Measurements from ENCODE around the gene SYNE1. TPM values are rescaled to one million over a fixed set of nuclear protein-coding genes. Genes with fewer than 3 reads are reported as not detected.
"Not testable (repeated sequence)": the region's sequence is repeated elsewhere in the genome, so short reads cannot be mapped to it uniquely, and the experiment has no call there.

Gene SYNE1
- total RNA-seq, 6 experiments from 2014 or later, result 60.0 to 69.0 (median 66.9) TPM

GRCh38 chr6:152572338-152573088 is 64.6 kb downstream of the SYNE1 start:
- Mint-ChIP-seq H3K4me3 (no peak overlapping the region), H3K27ac (no peak overlapping the region)
- DNase-seq, result no peak

DNA sequence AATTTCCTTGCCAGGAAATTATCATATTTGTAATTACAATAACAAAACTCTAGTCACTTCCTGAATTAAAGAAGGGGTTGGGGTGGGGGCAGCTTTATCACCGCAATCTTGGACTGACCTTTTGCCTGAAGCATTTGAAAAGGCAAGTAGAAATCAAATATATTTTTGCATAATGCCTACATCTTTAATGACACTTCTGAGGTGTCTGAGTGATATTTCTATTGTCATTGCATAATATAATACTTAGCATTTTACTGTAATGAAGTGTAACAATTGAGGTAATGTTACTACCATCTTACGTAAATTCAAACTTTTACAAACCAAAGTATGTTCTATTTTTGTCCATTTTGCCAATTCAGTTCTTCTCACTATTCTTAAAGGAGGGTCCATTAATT is 65.2 kb downstream of the SYNE1 start:
- Mint-ChIP-seq H3K9me3 (no peaks in the 10 kb centered on the region), H3K27ac (no peak overlapping the region), H3K36me3 (ENCODE audit: low read depth) (peaks cover 9% of the 10 kb centered on the region; the same call in 1 of the 2 replicates), H3K4me1 (ENCODE audit: low read depth) (peaks cover 60% of the 10 kb centered on the region), H3K27me3 (ENCODE audit: insufficient read depth) (no peaks in the 10 kb centered on the region), H3K4me3 (no peak overlapping the region)
- no peak for DNase-seq
- TF ChIP-seq, protein P1, sequence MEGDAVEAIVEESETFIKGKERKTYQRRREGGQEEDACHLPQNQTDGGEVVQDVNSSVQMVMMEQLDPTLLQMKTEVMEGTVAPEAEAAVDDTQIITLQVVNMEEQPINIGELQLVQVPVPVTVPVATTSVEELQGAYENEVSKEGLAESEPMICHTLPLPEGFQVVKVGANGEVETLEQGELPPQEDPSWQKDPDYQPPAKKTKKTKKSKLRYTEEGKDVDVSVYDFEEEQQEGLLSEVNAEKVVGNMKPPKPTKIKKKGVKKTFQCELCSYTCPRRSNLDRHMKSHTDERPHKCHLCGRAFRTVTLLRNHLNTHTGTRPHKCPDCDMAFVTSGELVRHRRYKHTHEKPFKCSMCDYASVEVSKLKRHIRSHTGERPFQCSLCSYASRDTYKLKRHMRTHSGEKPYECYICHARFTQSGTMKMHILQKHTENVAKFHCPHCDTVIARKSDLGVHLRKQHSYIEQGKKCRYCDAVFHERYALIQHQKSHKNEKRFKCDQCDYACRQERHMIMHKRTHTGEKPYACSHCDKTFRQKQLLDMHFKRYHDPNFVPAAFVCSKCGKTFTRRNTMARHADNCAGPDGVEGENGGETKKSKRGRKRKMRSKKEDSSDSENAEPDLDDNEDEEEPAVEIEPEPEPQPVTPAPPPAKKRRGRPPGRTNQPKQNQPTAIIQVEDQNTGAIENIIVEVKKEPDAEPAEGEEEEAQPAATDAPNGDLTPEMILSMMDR (IDR thresholded peaks at IDR 0.05), result no peak

More at GRCh38 chr6:152572338-152573088, 64.6 kb downstream of the SYNE1 start:
- Mint-ChIP-seq H3K27me3 (ENCODE audit: insufficient read depth) (no peaks in the 10 kb centered on the region), H3K4me1 (ENCODE audit: low read depth) (peaks cover 61% of the 10 kb centered on the region), H3K36me3 (ENCODE audit: low read depth) (peaks cover 9% of the 10 kb centered on the region; the same call in 1 of the 2 replicates), H3K9me3 (no peaks in the 10 kb centered on the region)
- TF ChIP-seq, protein P1 (IDR thresholded peaks at IDR 0.05), result no peak

GRCh38 chr6:152571089-152571488 is 66.1 kb downstream of the SYNE1 start:
- Mint-ChIP-seq H3K4me3 (no peak overlapping the region), H3K27me3 (ENCODE audit: insufficient read depth) (no peaks in the 10 kb centered on the region), H3K36me3 (ENCODE audit: low read depth) (0 out of 2 replicates have a peak, but pooled peaks cover 3% of the 10 kb centered on the region), H3K27ac (no peak overlapping the region), H3K9me3 (no peaks in the 10 kb centered on the region), H3K4me1 (ENCODE audit: low read depth) (peaks cover 55% of the 10 kb centered on the region)
- TF ChIP-seq, protein P1 (IDR thresholded peaks at IDR 0.05), result no peak
- DNase-seq, result no peak

DNA sequence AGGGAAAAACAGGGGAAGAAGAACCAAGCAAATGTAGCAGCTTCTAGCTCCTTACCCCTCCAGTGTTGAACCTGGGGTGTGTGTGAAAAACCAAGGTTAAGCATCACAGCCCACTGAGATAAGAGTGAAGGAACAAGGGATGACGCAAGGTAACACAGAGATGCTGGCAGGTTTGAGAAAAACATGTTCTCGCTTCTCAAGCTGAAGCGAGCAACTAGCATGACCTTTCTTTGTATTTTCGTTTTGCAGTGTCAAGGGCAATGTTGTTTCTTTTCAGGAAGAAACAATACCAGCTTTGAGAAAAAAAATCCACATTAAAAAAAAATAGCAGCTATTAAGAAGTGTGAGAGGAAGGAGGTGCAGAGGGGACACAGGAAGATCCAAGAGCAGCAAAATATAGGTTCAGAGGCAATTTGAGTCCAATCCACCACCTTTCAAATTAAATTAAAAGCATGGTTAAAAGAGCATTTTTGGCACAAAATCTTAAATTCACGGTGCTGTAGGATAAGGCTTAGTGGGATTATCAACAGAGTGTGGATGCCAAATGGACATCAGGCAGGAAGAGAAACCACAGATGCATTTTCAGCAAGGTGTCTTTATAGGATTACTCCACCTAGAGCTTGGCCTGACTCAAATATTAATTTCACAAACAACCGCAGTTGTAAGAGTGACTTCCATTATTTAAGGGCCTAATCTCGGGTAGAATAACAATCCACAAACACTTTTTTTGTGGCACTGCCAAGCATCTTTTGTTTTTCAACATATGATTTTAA is 70.9 kb downstream of the SYNE1 start:
- H3K9me3 Mint-ChIP-seq, result no peaks in the 10 kb centered on the region
- DNase-seq, result no peak
- no peaks in the 10 kb centered on the region for H3K27me3 Mint-ChIP-seq (ENCODE audit: insufficient read depth)
- TF ChIP-seq, protein P1 (IDR thresholded peaks at IDR 0.05), result no peak
- peak overlapping the region; percentile 15; the same call in 1 of the 2 replicates for H3K27ac Mint-ChIP-seq
- H3K4me3 Mint-ChIP-seq, result no peak overlapping the region
- peaks cover 6% of the 10 kb centered on the region for H3K36me3 Mint-ChIP-seq (ENCODE audit: low read depth)
- peaks cover 18% of the 10 kb centered on the region for H3K4me1 Mint-ChIP-seq (ENCODE audit: low read depth)

DNA sequence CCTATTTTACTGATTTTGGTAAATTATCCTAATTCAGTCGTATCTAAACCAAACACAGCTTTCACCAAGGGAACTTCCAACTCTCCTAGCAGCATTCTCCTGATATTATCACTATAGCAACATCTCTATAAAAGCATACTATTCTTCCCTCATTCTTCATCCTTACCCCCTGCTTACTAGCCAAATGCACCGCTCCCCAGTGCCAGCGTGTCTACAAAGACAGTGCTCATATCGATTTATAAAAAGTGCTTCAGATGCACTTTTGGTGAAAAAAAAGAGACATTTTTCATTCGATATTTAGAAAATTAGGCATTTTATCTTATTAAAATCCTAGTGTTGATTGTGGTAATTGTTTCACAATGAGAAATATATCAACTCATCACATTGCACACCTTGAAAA is 74.0 kb downstream of the SYNE1 start:
- no peak for DNase-seq
- Mint-ChIP-seq H3K27me3 (ENCODE audit: insufficient read depth) (peaks cover 1% of the 10 kb centered on the region; the same call in 1 of the 2 replicates), H3K4me1 (ENCODE audit: low read depth) (peaks cover 20% of the 10 kb centered on the region), H3K4me3 (no peak overlapping the region), H3K27ac (no peak overlapping the region), H3K9me3 (no peaks in the 10 kb centered on the region), H3K36me3 (ENCODE audit: low read depth) (peaks cover 19% of the 10 kb centered on the region)
- TF ChIP-seq, protein P1 (IDR thresholded peaks at IDR 0.05), result no peak

- H3K36me3 Mint-ChIP-seq (ENCODE audit: low read depth), result peaks cover 36% of the 10 kb centered on the region
- not testable (repeated sequence) for H3K4me1 Mint-ChIP-seq (ENCODE audit: low read depth); H3K27me3 Mint-ChIP-seq (ENCODE audit: insufficient read depth); H3K4me3 Mint-ChIP-seq; H3K27ac Mint-ChIP-seq; DNase-seq; H3K9me3 Mint-ChIP-seq
These were observed 78.4 kb downstream of the SYNE1 start for GRCh38 chr6:152558798-152559197.
